H1 (cell line): ENCODE measurements around the gene LTC4S. TPM values are rescaled to one million over a fixed set of nuclear protein-coding genes. Genes with fewer than 3 reads are reported as not detected.
A peak's percentile ranks its signal among the peaks of the same experiment; 100 is the strongest.

Experiments used
- CTCF ChIA-PET: fragments of 300-600 bp; sonication (Branson Sonifier 250); formaldehyde crosslinking; loops from one replicate; lab custom pipeline; 2021; ENCODE audit not compliant: partially characterized antibody; lab: Charles Lee
- POLR2A ChIA-PET: fragments of 300-600 bp; sonication (Branson Sonifier 250); formaldehyde crosslinking; loops from one replicate; lab custom pipeline; 2021; ENCODE audit warnings: inconsistent platforms; ENCODE audit not compliant: partially characterized antibody; lab: Charles Lee
- DNase-seq, 2 experiments: peaks; one replicate each; pipeline versions ENCODE4 v3.0.0 to v3.0.0-alpha.2; 2010 to 2022; ENCODE audit warnings: low spot score in 2 of 2, low read depth in 1 of 2, mixed read lengths in 1 of 2
- FAIRE-seq: peaks from 2 replicates; lab custom pipeline; 2011; peaks lifted over from hg19 to GRCh38; lab: Jason Lieb, UNC
- H2AFZ ChIP-seq: 2 replicates; pipeline ENCODE4 v1.8.1; 2012; ENCODE audit warnings: low read length, inconsistent platforms
- H2AK5ac ChIP-seq: 2 replicates; pipeline ENCODE4 v1.6.1; 2013; ENCODE audit warnings: low read depth, low read length
- H2BK120ac ChIP-seq: replicated peaks from 2 replicates; pipeline ENCODE3; 2013; ENCODE audit warnings: low read depth, low read length, inconsistent platforms
- H2BK12ac ChIP-seq: 2 replicates; pipeline ENCODE4 v1.6.1; 2013; ENCODE audit warnings: low read depth, low read length
- H2BK15ac ChIP-seq: 2 replicates; pipeline ENCODE4 v1.6.1; 2013; ENCODE audit warnings: low read length
- H2BK20ac ChIP-seq: 2 replicates; pipeline ENCODE4 v1.6.1; 2013; ENCODE audit warnings: low read length
- H2BK5ac ChIP-seq: 2 replicates; pipeline ENCODE4 v1.6.1; 2013; ENCODE audit warnings: low read depth, low read length
- H3K14ac ChIP-seq: 2 replicates; pipeline ENCODE4 v1.6.1; 2013; ENCODE audit warnings: inconsistent platforms; ENCODE audit not compliant: insufficient read length
- H3K18ac ChIP-seq: 2 replicates; pipeline ENCODE4 v1.6.1; 2013; ENCODE audit warnings: low read length; ENCODE audit errors: extremely low read depth
- H3K23ac ChIP-seq: 2 replicates; pipeline ENCODE4 v1.6.1; 2013; ENCODE audit warnings: inconsistent platforms; ENCODE audit not compliant: insufficient read length
- H3K23me2 ChIP-seq: 2 replicates; pipeline ENCODE4 v1.6.1; 2013; ENCODE audit warnings: low read depth, low read length
- H3K27ac ChIP-seq: 2 replicates; pipeline ENCODE4 v1.6.1; 2011; ENCODE audit warnings: low read depth, low read length, inconsistent platforms
- H3K27me3 ChIP-seq, 4 experiments: replicated peaks in 1 of 4; 1 replicate in 1 of 4; 2 replicates in 3 of 4; pipeline versions ENCODE4 v1.6.1 to v1.8.1; 2011 to 2013; ENCODE audit warnings: low read length in 3 of 4, mild to moderate bottlenecking in 3 of 4, inconsistent platforms in 2 of 4, mixed read lengths in 2 of 4, moderate library complexity in 1 of 4; ENCODE audit not compliant: control insufficient read depth in 3 of 4, insufficient read depth in 3 of 4; ENCODE audit errors: extremely low read depth in 1 of 4
- H3K36me3 ChIP-seq, 4 experiments: 2 replicates each; pipeline versions ENCODE4 v1.6.1 to v1.8.1; 2011 to 2013; ENCODE audit warnings: mild to moderate bottlenecking in 4 of 4, low read length in 3 of 4, moderate library complexity in 2 of 4, control low read depth in 1 of 4, inconsistent platforms in 1 of 4; ENCODE audit not compliant: insufficient read depth in 4 of 4, control insufficient read depth in 2 of 4
- H3K4ac ChIP-seq: replicated peaks from 2 replicates; pipeline ENCODE3; 2013; ENCODE audit warnings: low read length, low read depth, mixed read lengths, inconsistent platforms; ENCODE audit not compliant: insufficient read length
- H3K4me1 ChIP-seq, 4 experiments: replicated peaks in 1 of 4; 1 replicate in 1 of 4; 2 replicates in 3 of 4; pipeline versions ENCODE4 v1.6.1 to v1.8.1; 2011 to 2013; ENCODE audit warnings: low read length in 3 of 4, inconsistent platforms in 2 of 4, mixed read lengths in 1 of 4; ENCODE audit not compliant: insufficient read depth in 4 of 4, control insufficient read depth in 3 of 4
- H3K4me2 ChIP-seq, 2 experiments: 2 replicates each; pipeline versions ENCODE4 v1.6.1 to v1.8.1; 2011 to 2013; ENCODE audit warnings: low read depth in 2 of 2, low read length in 2 of 2, control low read depth in 1 of 2, inconsistent platforms in 1 of 2, mild to moderate bottlenecking in 1 of 2; ENCODE audit not compliant: insufficient read depth in 1 of 2
- H3K4me3 ChIP-seq, 4 experiments: fragments of 200-600, 300-600 bp in 1 of 4; sonication (generic), shearing (Covaris generic), sonication (Bioruptor Twin) in 1 of 4; 2 replicates each; pipeline versions ENCODE4 v1.5.1 to v1.8.1; 2011 to 2016; ENCODE audit warnings: low read length in 4 of 4, low read depth in 3 of 4, control low read depth in 2 of 4, inconsistent platforms in 2 of 4, mild to moderate bottlenecking in 2 of 4, mixed read lengths in 1 of 4, moderate library complexity in 1 of 4; ENCODE audit not compliant: insufficient read depth in 2 of 4; ENCODE audit errors: extremely low read depth in 1 of 4
- H3K56ac ChIP-seq: replicated peaks from 2 replicates; pipeline ENCODE3; 2013; ENCODE audit warnings: low read depth, mild to moderate bottlenecking, mixed read lengths, low read length, inconsistent platforms; ENCODE audit not compliant: insufficient read length
- H3K79me1 ChIP-seq: 2 replicates; pipeline ENCODE4 v1.6.1; 2013; ENCODE audit warnings: low read depth, low read length, control low read depth
- H3K79me2 ChIP-seq, 2 experiments: 2 replicates each; pipeline versions ENCODE4 v1.6.1 to v1.8.1; 2012 to 2013; ENCODE audit warnings: low read length in 2 of 2, mild to moderate bottlenecking in 2 of 2, inconsistent platforms in 1 of 2; ENCODE audit not compliant: insufficient read depth in 2 of 2, control insufficient read depth in 1 of 2
- H3K9ac ChIP-seq, 4 experiments: replicated peaks in 1 of 4; 1 replicate in 1 of 4; 2 replicates in 3 of 4; pipeline versions ENCODE4 v1.6.1 to v1.8.1; 2011 to 2013; ENCODE audit warnings: low read depth in 3 of 4, low read length in 3 of 4, control low read depth in 2 of 4, mild to moderate bottlenecking in 2 of 4, moderate library complexity in 2 of 4, inconsistent platforms in 1 of 4; ENCODE audit errors: extremely low read depth in 1 of 4
- H3K9me3 ChIP-seq, 2 experiments: 2 replicates each; pipeline versions ENCODE4 v1.6.1 to v1.8.1; 2012 to 2013; ENCODE audit warnings: mild to moderate bottlenecking in 2 of 2, moderate library complexity in 2 of 2, control low read depth in 1 of 2, inconsistent platforms in 1 of 2, low read depth in 1 of 2, low read length in 1 of 2, mixed read lengths in 1 of 2; ENCODE audit not compliant: insufficient read depth in 2 of 2
- H4K20me1 ChIP-seq, 2 experiments: replicated peaks in 1 of 2; 2 replicates each; pipeline versions ENCODE3 to v1.8.1; 2011 to 2013; ENCODE audit warnings: inconsistent platforms in 2 of 2, low read length in 2 of 2, mild to moderate bottlenecking in 1 of 2; ENCODE audit not compliant: insufficient read depth in 2 of 2, control insufficient read depth in 1 of 2
- H4K5ac ChIP-seq: 2 replicates; pipeline ENCODE4 v1.6.1; 2013; ENCODE audit warnings: low read length, low read depth, mixed read lengths, inconsistent platforms; ENCODE audit not compliant: insufficient read length
- H4K8ac ChIP-seq: 2 replicates; pipeline ENCODE4 v1.8.0; 2013; ENCODE audit warnings: mild to moderate bottlenecking, moderate library complexity, low read length, inconsistent platforms; ENCODE audit not compliant: insufficient read depth; ENCODE audit errors: extremely low read depth
- H4K91ac ChIP-seq: replicated peaks from 2 replicates; pipeline ENCODE3; 2013; ENCODE audit warnings: low read length, mixed read lengths, inconsistent platforms; ENCODE audit not compliant: insufficient read length
- BACH1 ChIP-seq: IDR thresholded peaks from 2 replicates; pipeline ENCODE4 v1.6.1; 2012; ENCODE audit warnings: low read length, improper control_type of control experiment
- CEBPB ChIP-seq: IDR thresholded peaks from 2 replicates; pipeline ENCODE4 v1.6.1; 2012; ENCODE audit warnings: low read depth, low read length
- SP1 ChIP-seq: IDR thresholded peaks from 2 replicates; pipeline ENCODE4 v1.6.1; 2011; ENCODE audit warnings: low read depth, low read length
- WGBS, 2 experiments: shearing (Covaris generic) in 1 of 2; methylation state at CpG; one replicate each; pipeline versions ENCODE4 v1.1.6 to v1.1.7; 2013 to 2015; ENCODE audit warnings: low lambda C conversion rate in 2 of 2, mixed read lengths in 2 of 2, inconsistent platforms in 1 of 2, low coverage in 1 of 2, missing lambda C conversion rate in 1 of 2; ENCODE audit not compliant: insufficient replicate concordance in 2 of 2, insufficient coverage in 1 of 2, insufficient read length in 1 of 2; ENCODE audit errors: extremely low coverage in 1 of 2, missing lambda C conversion rate in 1 of 2; 5-methylcytosine and 5-hydroxymethylcytosine counted together
- polyA plus RNA-seq, 7 experiments: library from polyadenylated mRNA; depleted of rRNA in 3 of 7; stranded (reverse) in 5 of 7; unstranded in 2 of 7; fragments of >200 nt in 5 of 7; fragments of 200-250 nt in 2 of 7; gene quantifications; 1 replicate in 5 of 7; 2 replicates in 1 of 7; 4 replicates in 1 of 7; pipeline versions ENCODE4 v1.2.1 to v1.2.3, GENCODE V29; 2011 to 2013; ENCODE audit warnings: missing spikeins in 2 of 7, mixed read lengths in 2 of 7
- total RNA-seq: library from RNA; stranded (reverse); fragmentation: NEBNext Ultra II Directional; extraction: Animal tissue kit (Norgen Biotek cat#: 25700); gene quantifications from 2 replicates; pipeline ENCODE4 v1.2.1, GENCODE V29; 2021

Gene LTC4S
- total and polyA plus RNA-seq, 2 of the 8 experiments (the other 6 are each of a cell fraction or from before 2014, with no cell fraction given) = 2.2 to 3.7 TPM

GRCh38 chr5:179791881-179792611 lies 1.7 kb upstream of the LTC4S start:
- Histone ChIP-seq H3K4me3 (no peak overlapping the region), H3K4me2 (no peak overlapping the region), H4K5ac (no peak overlapping the region), H2BK120ac (no peak overlapping the region), H3K36me3 (no peaks in the 10 kb centered on the region; a peak in 1 of 8 replicates), H2BK15ac (peak overlapping the region; percentile 92; the same call in 1 of the 2 replicates), H4K91ac (no peak overlapping the region), H3K27me3 (peaks cover 0 to 2% (median 0%) of the 10 kb centered on the region in 4 experiments; a peak in 1 of 7 replicates), H3K9ac (no peak overlapping the region), H2AFZ (no peak overlapping the region), H3K79me1 (no peaks in the 10 kb centered on the region), H2BK5ac (no peak overlapping the region), H3K79me2 (no peaks in the 10 kb centered on the region), H3K9me3 (no peaks in the 10 kb centered on the region), H3K18ac (no peak overlapping the region), H3K23ac (no peak overlapping the region), H4K20me1 (peaks cover 4% of the 10 kb centered on the region in 2 experiments), H3K4me1 (peaks cover 0 to 13% (median 9%) of the 10 kb centered on the region in 4 experiments; a peak in 5 of 7 replicates), H4K8ac (no peak overlapping the region), H3K4ac (peak overlapping the region; percentile 78), H3K56ac (no peak overlapping the region), H2AK5ac (no peak overlapping the region), H3K23me2 (peaks cover 7% of the 10 kb centered on the region), H2BK12ac (0 out of 2 replicates have a peak overlapping the region, but pooled peaks have one; percentile 60), H3K14ac (no peak overlapping the region), H3K27ac (no peak overlapping the region), H2BK20ac (no peak overlapping the region)
- no peak for FAIRE-seq
- 96% methylated on average over 15 of the region's 15 CpGs; no CpG with 5 or more reads in 1 of the 2 experiments for WGBS, 2 experiments
- no peak for DNase-seq
- ChIA-PET CTCF (interaction anchor here (0.7 to 1.7 kb wide), 5 partner anchors 9 to 124 kb away, joined by 3 to 6 read pairs (median 3); no protein-coding TSS in a partner anchor), POLR2A (interaction anchor here (1.0 to 1.6 kb wide), 4 partner anchors 10 to 28 kb away, joined by 4 to 15 read pairs (median 4); partner anchors contain the start of genes MGAT4B and SQSTM1)
- no peak for TF ChIP-seq BACH1
- TF ChIP-seq SP1 = no peak
- no peak for TF ChIP-seq CEBPB
